GM18499 (cell line): Measurements from ENCODE around the gene TMEM51.

Experiments
- ATAC-seq: cut with Tn5 transposase; IDR thresholded peaks from one replicate; pipeline ENCODE4 v1.9.1; 2021; ENCODE audit warnings: moderate number of reproducible peaks; ENCODE audit not compliant: insufficient read depth, unreplicated experiment

The TMEM51 gene

GRCh38 chr1:15212216-15212953 lies 58.8 kb downstream of the TMEM51 start:
- ATAC-seq: no peak

- ATAC-seq: no peak
These were observed 59.4 kb downstream of the TMEM51 start for GRCh38 chr1:15212954-15213291.

GRCh38 chr1:15213341-15213821 lies 59.8 kb downstream of the TMEM51 start:
- ATAC-seq: no peak

GRCh38 chr1:15214527-15214926 lies 61.0 kb downstream of the TMEM51 start:
- ATAC-seq: no peak

- ATAC-seq: no peak
These were observed 61.6 kb downstream of the TMEM51 start for GRCh38 chr1:15215116-15215515.

GRCh38 chr1:15217654-15218053 lies 64.1 kb downstream of the TMEM51 start:
- no peak for ATAC-seq

- ATAC-seq: no peak
These were observed 65.0 kb downstream of the TMEM51 start for GRCh38 chr1:15218287-15219279.

GRCh38 chr1:15219280-15220023 lies 65.9 kb downstream of the TMEM51 start:
- ATAC-seq: no peak

GRCh38 chr1:15220024-15220392 lies 66.5 kb downstream of the TMEM51 start:
- no peak for ATAC-seq

GRCh38 chr1:15220825-15221431 lies 67.4 kb downstream of the TMEM51 start:
- no peak for ATAC-seq

GRCh38 chr1:15222653-15223303 lies 69.2 kb downstream of the TMEM51 start:
- no peak for ATAC-seq

GRCh38 chr1:15224259-15224869 lies 70.8 kb downstream of the TMEM51 start:
- ATAC-seq: no peak

GRCh38 chr1:15224974-15225373 lies 71.4 kb downstream of the TMEM51 start:
- no peak for ATAC-seq

GRCh38 chr1:15225461-15225860 lies 71.9 kb downstream of the TMEM51 start:
- ATAC-seq: no peak

- ATAC-seq: no peak
These were observed 73.1 kb downstream of the TMEM51 start for GRCh38 chr1:15226388-15227255.

- ATAC-seq: no peak
These were observed 76.2 kb downstream of the TMEM51 start for GRCh38 chr1:15229707-15230131.

- ATAC-seq: peak; percentile 95
These were observed 78.2 kb downstream of the TMEM51 start for GRCh38 chr1:15231714-15232201.

GRCh38 chr1:15233689-15234088 lies 80.1 kb downstream of the TMEM51 start:
- ATAC-seq: no peak
